Measurements from ENCODE around the gene LAYN.

Gene LAYN

GRCh38 chr11:111548525-111548924 lies 8.0 kb downstream of the LAYN start:
- TF ChIP-seq, protein P1, sequence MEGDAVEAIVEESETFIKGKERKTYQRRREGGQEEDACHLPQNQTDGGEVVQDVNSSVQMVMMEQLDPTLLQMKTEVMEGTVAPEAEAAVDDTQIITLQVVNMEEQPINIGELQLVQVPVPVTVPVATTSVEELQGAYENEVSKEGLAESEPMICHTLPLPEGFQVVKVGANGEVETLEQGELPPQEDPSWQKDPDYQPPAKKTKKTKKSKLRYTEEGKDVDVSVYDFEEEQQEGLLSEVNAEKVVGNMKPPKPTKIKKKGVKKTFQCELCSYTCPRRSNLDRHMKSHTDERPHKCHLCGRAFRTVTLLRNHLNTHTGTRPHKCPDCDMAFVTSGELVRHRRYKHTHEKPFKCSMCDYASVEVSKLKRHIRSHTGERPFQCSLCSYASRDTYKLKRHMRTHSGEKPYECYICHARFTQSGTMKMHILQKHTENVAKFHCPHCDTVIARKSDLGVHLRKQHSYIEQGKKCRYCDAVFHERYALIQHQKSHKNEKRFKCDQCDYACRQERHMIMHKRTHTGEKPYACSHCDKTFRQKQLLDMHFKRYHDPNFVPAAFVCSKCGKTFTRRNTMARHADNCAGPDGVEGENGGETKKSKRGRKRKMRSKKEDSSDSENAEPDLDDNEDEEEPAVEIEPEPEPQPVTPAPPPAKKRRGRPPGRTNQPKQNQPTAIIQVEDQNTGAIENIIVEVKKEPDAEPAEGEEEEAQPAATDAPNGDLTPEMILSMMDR (IDR thresholded peaks at IDR 0.05; ENCODE audit: extremely low read depth, insufficient read depth, missing control alignments), result no peak
- DNase-seq (ENCODE audit: low spot score), result no peak
- in situ Hi-C loops (cut with MboI; ENCODE audit: low pct_unique_long_range_greater_than_20kb, low sequenced_read_pairs, unreplicated experiment), result no loop called here

DNA sequence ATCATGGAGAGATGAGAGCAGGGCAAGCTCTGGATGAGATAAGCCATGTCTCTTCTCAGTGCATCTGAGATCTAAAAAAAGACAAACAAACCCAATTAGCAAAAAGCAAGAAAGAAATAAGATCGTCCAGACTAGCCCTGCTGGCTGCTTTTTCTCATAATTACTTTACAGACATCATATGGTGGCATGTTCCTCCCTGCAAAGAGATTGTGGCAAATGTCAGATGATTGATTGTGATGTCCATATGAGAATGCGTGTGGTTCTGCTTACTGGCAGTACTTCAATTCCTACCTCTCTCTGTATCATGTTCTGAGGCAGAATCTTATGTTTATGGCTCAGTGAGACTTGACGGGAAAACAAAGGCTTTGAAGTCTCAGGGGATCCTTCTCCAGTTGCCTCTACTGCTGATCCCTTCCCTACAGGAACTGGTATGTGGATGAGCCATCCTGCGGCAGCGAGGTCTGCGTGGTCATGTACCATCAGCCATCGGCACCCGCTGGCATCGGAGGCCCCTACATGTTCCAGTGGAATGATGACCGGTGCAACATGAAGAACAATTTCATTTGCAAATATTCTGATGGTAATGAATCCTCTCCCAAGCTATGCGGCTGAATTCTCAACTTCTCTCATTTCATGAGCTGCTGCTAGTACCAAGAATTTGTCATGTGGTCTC lies 8.8 kb downstream of the LAYN start:
- no peak for DNase-seq (ENCODE audit: low spot score)
- in situ Hi-C loops (cut with MboI; ENCODE audit: low pct_unique_long_range_greater_than_20kb, low sequenced_read_pairs, unreplicated experiment), result no loop called here
- TF ChIP-seq, protein P1 (IDR thresholded peaks at IDR 0.05; ENCODE audit: extremely low read depth, insufficient read depth, missing control alignments), result no peak

- TF ChIP-seq, protein P1 (IDR thresholded peaks at IDR 0.05; ENCODE audit: extremely low read depth, insufficient read depth, missing control alignments), result no peak
- in situ Hi-C loops (cut with MboI; ENCODE audit: low pct_unique_long_range_greater_than_20kb, low sequenced_read_pairs, unreplicated experiment), result no loop called here
- DNase-seq (ENCODE audit: low spot score), result no peak
These were observed 9.3 kb downstream of the LAYN start for GRCh38 chr11:111549869-111550203.

- TF ChIP-seq, protein P1 (IDR thresholded peaks at IDR 0.05; ENCODE audit: extremely low read depth, insufficient read depth, missing control alignments), result no peak
- in situ Hi-C loops (cut with MboI; ENCODE audit: low pct_unique_long_range_greater_than_20kb, low sequenced_read_pairs, unreplicated experiment), result no loop called here
- DNase-seq (ENCODE audit: low spot score), result no peak
These were observed 9.7 kb downstream of the LAYN start for GRCh38 chr11:111550258-111550657.

DNA sequence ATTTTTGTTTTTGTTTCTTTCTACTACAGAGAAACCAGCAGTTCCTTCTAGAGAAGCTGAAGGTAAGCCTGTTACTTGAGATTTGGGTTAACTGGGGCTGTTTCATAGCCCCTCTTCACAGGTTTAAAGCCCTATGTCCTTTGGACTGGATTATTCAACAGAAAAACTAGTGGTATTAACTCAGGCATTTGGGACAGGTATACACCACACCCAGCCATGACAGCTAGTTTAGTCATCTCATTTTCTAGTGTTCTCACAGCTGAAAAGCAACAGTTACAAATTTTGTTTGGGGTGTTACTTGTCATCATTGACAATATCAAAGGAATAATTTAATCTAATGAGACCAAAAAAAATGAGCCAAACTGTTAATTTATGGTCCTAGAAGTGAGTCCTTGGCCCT lies 14.0 kb downstream of the LAYN start:
- in situ Hi-C loops (cut with MboI; ENCODE audit: low pct_unique_long_range_greater_than_20kb, low sequenced_read_pairs, unreplicated experiment), result no loop called here
- DNase-seq (ENCODE audit: low spot score), result no peak
- TF ChIP-seq, protein P1 (IDR thresholded peaks at IDR 0.05; ENCODE audit: extremely low read depth, insufficient read depth, missing control alignments), result no peak

GRCh38 chr11:111555255-111555654 lies 14.7 kb downstream of the LAYN start:
- TF ChIP-seq, protein P1 (IDR thresholded peaks at IDR 0.05; ENCODE audit: extremely low read depth, insufficient read depth, missing control alignments), result no peak
- DNase-seq (ENCODE audit: low spot score), result no peak
- in situ Hi-C loops (cut with MboI; ENCODE audit: low pct_unique_long_range_greater_than_20kb, low sequenced_read_pairs, unreplicated experiment), result no loop called here
